Chondrocyte (in vitro differentiated cells): ENCODE results near the gene UHRF1. TPM values are rescaled to one million over a fixed set of nuclear protein-coding genes. Genes with fewer than 3 reads are reported as not detected.
"Not testable (repeated sequence)": the region's sequence is repeated elsewhere in the genome, so short reads cannot be mapped to it uniquely, and the experiment has no call there.

Experiments used
- DNase-seq: peaks from one replicate; pipeline ENCODE4 v3.0.0; 2021; ENCODE audit warnings: mixed read lengths, low spot score
- H3K27ac Mint-ChIP-seq: one replicate; pipeline ENCODE4 v1.8.0; 2021; ENCODE audit warnings: mild to moderate bottlenecking, moderate library complexity, mixed read lengths; ENCODE audit not compliant: unreplicated experiment
- H3K27me3 Mint-ChIP-seq: 2 replicates; pipeline ENCODE4 v1.8.0; 2021; ENCODE audit warnings: low read depth, mixed read lengths
- H3K36me3 Mint-ChIP-seq: 2 replicates; pipeline ENCODE4 v1.8.0; 2021; ENCODE audit warnings: low read depth, mixed read lengths
- H3K4me1 Mint-ChIP-seq: 2 replicates; pipeline ENCODE4 v1.8.0; 2021; ENCODE audit warnings: low read depth, mild to moderate bottlenecking, mixed read lengths
- H3K4me3 Mint-ChIP-seq: one replicate; pipeline ENCODE4 v1.8.0; 2021; ENCODE audit warnings: mild to moderate bottlenecking, moderate library complexity, mixed read lengths; ENCODE audit not compliant: unreplicated experiment
- H3K9me3 Mint-ChIP-seq: 2 replicates; pipeline ENCODE4 v1.8.0; 2021; ENCODE audit warnings: low read depth, mixed read lengths
- CTCF ChIP-seq: fragments of 200-600 bp; sonication (generic); IDR thresholded peaks from 2 replicates; pipeline ENCODE4 v1.5.0; 2021; ENCODE audit warnings: antibody characterized with exemption, mild to moderate bottlenecking, moderate library complexity
- total RNA-seq: library from RNA; stranded (reverse); gene quantifications from 3 replicates; pipeline ENCODE4 v1.2.1, GENCODE V29; 2021

The UHRF1 gene
- total RNA-seq, 1 donor from 2014 or later, result 17.4 TPM

- no peak for TF ChIP-seq CTCF
- H3K36me3 Mint-ChIP-seq, result peaks cover 10% of the 10 kb centered on the region
- H3K27ac Mint-ChIP-seq, result no peak overlapping the region
- no peak overlapping the region for H3K4me3 Mint-ChIP-seq
- no peaks in the 10 kb centered on the region for H3K27me3 Mint-ChIP-seq
- DNase-seq, result no peak
- no peaks in the 10 kb centered on the region for H3K9me3 Mint-ChIP-seq
- H3K4me1 Mint-ChIP-seq, result peaks cover 8% of the 10 kb centered on the region
Measured at GRCh38 chr19:4933528-4933927, 24.2 kb downstream of the UHRF1 start.

DNA sequence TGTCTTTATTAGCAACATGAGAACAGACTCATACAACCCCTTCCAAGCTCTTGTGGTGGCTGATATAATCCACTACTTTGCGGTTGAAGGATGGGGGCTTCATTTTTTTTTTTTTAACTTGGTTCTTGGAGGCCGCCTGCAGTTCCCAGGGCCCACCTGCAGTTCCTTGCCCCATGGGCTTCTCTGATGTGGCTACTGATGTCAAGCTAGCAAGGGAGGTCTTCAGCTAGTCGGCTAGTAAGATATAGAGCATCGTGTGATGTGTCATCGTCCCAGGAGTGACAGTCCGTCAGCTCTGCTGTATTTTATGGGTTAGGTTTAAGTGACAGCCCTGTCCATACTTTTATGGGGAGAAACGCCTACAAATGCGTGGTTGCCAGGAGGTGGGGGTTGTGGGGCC, 26.1 kb downstream of the UHRF1 start:
- H3K27me3 Mint-ChIP-seq, result no peaks in the 10 kb centered on the region
- H3K36me3 Mint-ChIP-seq, result peaks cover 10% of the 10 kb centered on the region
- no peak overlapping the region for H3K27ac Mint-ChIP-seq

DNA sequence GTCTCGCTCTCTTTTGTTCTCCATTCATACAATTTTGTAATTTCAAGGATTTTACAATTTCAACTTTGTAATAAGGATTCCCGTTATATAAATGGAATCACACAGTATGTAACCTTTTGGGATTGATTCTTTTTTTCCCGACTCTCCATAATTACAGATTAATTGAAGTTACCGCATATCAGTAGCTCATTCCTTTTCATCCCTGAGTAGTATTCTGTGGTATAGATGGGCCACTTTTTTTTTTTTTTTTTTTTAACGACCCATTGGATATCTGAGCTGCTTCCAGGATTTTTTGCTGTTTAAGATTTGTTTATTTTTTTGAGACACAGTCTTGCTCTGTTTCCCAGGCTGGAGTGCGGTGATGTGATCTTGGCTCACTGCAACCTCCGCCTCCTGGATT, 27.8 kb downstream of the UHRF1 start:
- TF ChIP-seq CTCF, result no peak
- H3K9me3 Mint-ChIP-seq, result no peaks in the 10 kb centered on the region
- H3K36me3 Mint-ChIP-seq, result peaks cover 7% of the 10 kb centered on the region
- H3K4me3 Mint-ChIP-seq, result no peak overlapping the region
- H3K27ac Mint-ChIP-seq, result no peak overlapping the region
- DNase-seq, result no peak
- no peaks in the 10 kb centered on the region for H3K4me1 Mint-ChIP-seq
- no peaks in the 10 kb centered on the region for H3K27me3 Mint-ChIP-seq

More for the DNA sequence above, 26.1 kb downstream of the UHRF1 start:
- no peak for TF ChIP-seq CTCF
- no peaks in the 10 kb centered on the region for H3K9me3 Mint-ChIP-seq
- no peak overlapping the region for H3K4me3 Mint-ChIP-seq
- DNase-seq, result no peak
- no peaks in the 10 kb centered on the region for H3K4me1 Mint-ChIP-seq

- DNase-seq, H3K4me1 Mint-ChIP-seq, H3K36me3 Mint-ChIP-seq, H3K9me3 Mint-ChIP-seq, H3K27me3 Mint-ChIP-seq, H3K4me3 Mint-ChIP-seq, H3K27ac Mint-ChIP-seq: not testable (repeated sequence)
Measured at GRCh38 chr19:4938461-4938860, 29.2 kb downstream of the UHRF1 start.

DNA sequence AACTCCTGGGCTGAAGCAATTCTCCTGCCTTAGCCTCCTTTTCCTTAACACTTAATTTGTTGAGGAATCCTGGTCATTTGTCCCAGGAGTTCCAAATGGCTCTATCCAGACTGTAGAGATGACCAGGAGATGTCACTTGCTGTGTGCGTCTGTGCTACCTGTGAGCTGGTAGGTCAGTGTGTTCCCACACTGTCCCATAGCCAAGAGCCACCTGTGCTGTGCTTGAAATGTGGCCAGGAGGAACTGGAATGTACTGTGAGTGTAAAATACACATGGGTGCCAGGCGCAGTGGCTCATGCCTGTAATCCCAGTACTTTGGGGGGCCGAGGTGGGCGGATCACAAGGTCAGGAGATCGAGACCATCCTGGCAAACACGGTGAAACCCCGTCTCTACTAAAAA, 30.2 kb downstream of the UHRF1 start:
- no peaks in the 10 kb centered on the region for H3K4me1 Mint-ChIP-seq
- peaks cover 4% of the 10 kb centered on the region for H3K36me3 Mint-ChIP-seq
- TF ChIP-seq CTCF, result no peak
- H3K9me3 Mint-ChIP-seq, result no peaks in the 10 kb centered on the region
- no peak overlapping the region for H3K4me3 Mint-ChIP-seq
- DNase-seq, result no peak
- H3K27ac Mint-ChIP-seq, result no peak overlapping the region
- H3K27me3 Mint-ChIP-seq, result no peaks in the 10 kb centered on the region

DNA sequence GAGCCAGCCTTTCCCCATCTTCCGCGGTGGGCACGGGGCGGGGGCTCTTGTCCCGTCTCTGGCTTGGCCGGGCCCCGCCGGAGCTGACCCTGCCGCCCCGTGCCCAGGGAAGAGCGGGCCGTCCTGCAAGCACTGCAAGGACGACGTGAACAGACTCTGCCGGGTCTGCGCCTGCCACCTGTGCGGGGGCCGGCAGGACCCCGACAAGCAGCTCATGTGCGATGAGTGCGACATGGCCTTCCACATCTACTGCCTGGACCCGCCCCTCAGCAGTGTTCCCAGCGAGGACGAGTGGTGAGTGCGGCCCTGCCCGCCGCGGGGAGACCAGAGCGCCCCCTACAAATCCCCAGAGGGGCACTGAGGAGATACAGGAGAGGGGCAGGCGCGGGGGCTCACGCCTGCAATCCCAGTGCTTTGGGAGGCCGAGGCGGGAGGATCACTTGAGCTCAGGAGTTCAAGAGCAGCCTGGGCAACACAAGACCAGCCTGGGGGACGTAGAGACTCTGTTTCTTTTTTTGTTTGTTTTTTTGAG, 32.4 kb downstream of the UHRF1 start:
- not testable (repeated sequence) for H3K4me3 Mint-ChIP-seq, H3K27ac Mint-ChIP-seq, H3K27me3 Mint-ChIP-seq, H3K36me3 Mint-ChIP-seq, H3K9me3 Mint-ChIP-seq, H3K4me1 Mint-ChIP-seq, DNase-seq

- DNase-seq, H3K27ac Mint-ChIP-seq, H3K9me3 Mint-ChIP-seq, H3K27me3 Mint-ChIP-seq, H3K4me3 Mint-ChIP-seq, H3K4me1 Mint-ChIP-seq: not testable (repeated sequence)
- H3K36me3 Mint-ChIP-seq, result peaks cover 23% of the 10 kb centered on the region
Measured at GRCh38 chr19:4950650-4951049, 41.3 kb downstream of the UHRF1 start.
